BJ (cell line): ENCODE results near the gene ALDH3A2. TPM values are rescaled to one million over a fixed set of nuclear protein-coding genes. Genes with fewer than 3 reads are reported as not detected.

Experiments
- CTCF ChIA-PET: fragments of 350-600 bp; formaldehyde crosslinking; extraction: SDS; loops from one replicate; lab custom pipeline; 2021; ENCODE audit warnings: antibody characterized with exemption, inconsistent platforms; lab: Yijun Ruan, JAX
- POLR2A ChIA-PET: fragments of 300-600 bp; sonication (Branson Sonifier 250); formaldehyde crosslinking; extraction: SDS; loops from one replicate; lab custom pipeline; 2021; ENCODE audit warnings: antibody characterized with exemption; lab: Charles Lee
- DNase-seq: peaks from one replicate; pipeline ENCODE4 v3.0.0-alpha.2; 2011; ENCODE audit warnings: low read depth
- H3K27me3 ChIP-seq: 2 replicates; pipeline ENCODE4 v1.6.0; 2011; ENCODE audit warnings: low read length; ENCODE audit not compliant: control insufficient read depth, insufficient read depth
- H3K36me3 ChIP-seq: 2 replicates; pipeline ENCODE4 v1.5.1; 2011; ENCODE audit warnings: low read length; ENCODE audit not compliant: control insufficient read depth, insufficient read depth
- H3K4me3 ChIP-seq: 2 replicates; pipeline ENCODE4 v1.5.1; 2011; ENCODE audit warnings: low read depth, mild to moderate bottlenecking, control low read depth, low read length
- polyA plus RNA-seq: library from polyadenylated mRNA; depleted of rRNA; stranded (reverse); fragments of >200 nt; gene quantifications from 2 replicates; pipeline ENCODE4 v1.2.3, GENCODE V29; 2011
- TF ChIP-seq, protein P1 (sequence below): IDR thresholded peaks from 2 replicates; pipeline ENCODE4 v1.5.1; 2011; ENCODE audit warnings: low read depth, mild to moderate bottlenecking, control low read depth, inconsistent platforms, low read length, moderate library complexity; ENCODE audit not compliant: insufficient read depth

Gene ALDH3A2
- polyA plus RNA-seq, 1 experiment = 10.2 TPM

DNA sequence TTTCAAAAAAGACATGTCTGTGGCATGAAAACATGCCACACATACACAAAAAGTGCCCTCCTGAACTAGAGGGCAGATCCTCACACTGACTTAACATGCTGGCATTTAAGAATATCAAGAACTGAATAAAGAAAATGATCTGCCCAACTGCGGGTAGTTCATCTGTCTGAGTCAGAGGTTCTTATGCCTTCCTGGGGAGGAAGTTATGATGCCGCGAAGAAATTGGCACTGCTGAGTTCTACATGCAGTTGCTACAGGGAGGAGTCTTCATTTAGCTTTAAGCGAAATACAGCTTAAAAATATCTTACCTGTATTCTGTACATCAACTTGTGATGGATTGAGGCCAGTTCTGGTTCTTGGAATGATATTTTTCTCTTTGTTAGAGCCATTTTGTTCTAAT, 6.3 kb downstream of the ALDH3A2 start:
- Histone ChIP-seq H3K27me3 (no peaks in the 10 kb centered on the region), H3K4me3 (no peak overlapping the region), H3K36me3 (peaks cover 1% of the 10 kb centered on the region; the same call in 1 of the 2 replicates)
- POLR2A ChIA-PET = no interaction called here
- CTCF ChIA-PET = interaction anchor here (1.0 to 1.2 kb wide), 2 partner anchors 59 to 111 kb away, joined by 3 read pairs; no protein-coding TSS in a partner anchor
- DNase-seq = no peak
- TF ChIP-seq, protein P1, sequence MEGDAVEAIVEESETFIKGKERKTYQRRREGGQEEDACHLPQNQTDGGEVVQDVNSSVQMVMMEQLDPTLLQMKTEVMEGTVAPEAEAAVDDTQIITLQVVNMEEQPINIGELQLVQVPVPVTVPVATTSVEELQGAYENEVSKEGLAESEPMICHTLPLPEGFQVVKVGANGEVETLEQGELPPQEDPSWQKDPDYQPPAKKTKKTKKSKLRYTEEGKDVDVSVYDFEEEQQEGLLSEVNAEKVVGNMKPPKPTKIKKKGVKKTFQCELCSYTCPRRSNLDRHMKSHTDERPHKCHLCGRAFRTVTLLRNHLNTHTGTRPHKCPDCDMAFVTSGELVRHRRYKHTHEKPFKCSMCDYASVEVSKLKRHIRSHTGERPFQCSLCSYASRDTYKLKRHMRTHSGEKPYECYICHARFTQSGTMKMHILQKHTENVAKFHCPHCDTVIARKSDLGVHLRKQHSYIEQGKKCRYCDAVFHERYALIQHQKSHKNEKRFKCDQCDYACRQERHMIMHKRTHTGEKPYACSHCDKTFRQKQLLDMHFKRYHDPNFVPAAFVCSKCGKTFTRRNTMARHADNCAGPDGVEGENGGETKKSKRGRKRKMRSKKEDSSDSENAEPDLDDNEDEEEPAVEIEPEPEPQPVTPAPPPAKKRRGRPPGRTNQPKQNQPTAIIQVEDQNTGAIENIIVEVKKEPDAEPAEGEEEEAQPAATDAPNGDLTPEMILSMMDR = no peak

DNA sequence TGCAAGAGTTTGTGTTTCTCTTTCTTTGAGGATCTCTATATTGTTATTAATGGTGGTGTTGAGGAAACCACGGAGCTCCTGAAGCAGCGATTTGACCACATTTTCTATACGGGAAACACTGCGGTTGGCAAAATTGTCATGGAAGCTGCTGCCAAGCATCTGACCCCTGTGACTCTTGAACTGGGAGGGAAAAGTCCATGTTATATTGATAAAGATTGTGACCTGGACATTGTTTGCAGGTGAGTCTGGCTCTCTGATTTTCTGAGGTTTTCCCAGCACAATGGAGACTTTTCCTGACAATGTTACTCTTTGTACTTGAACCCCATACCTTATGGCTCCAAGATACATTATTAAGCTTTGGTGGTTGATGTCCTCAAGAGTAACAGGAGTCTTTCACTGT, 7.8 kb downstream of the ALDH3A2 start:
- Histone ChIP-seq H3K36me3 (peaks cover 1% of the 10 kb centered on the region; the same call in 1 of the 2 replicates), H3K27me3 (no peaks in the 10 kb centered on the region), H3K4me3 (no peak overlapping the region)
- POLR2A ChIA-PET = no interaction called here
- DNase-seq = no peak
- CTCF ChIA-PET = interaction anchor here (1.0 to 1.6 kb wide), 3 partner anchors 11 to 151 kb away, joined by 3 read pairs; no protein-coding TSS in a partner anchor
- TF ChIP-seq, protein P1 = no peak

DNA sequence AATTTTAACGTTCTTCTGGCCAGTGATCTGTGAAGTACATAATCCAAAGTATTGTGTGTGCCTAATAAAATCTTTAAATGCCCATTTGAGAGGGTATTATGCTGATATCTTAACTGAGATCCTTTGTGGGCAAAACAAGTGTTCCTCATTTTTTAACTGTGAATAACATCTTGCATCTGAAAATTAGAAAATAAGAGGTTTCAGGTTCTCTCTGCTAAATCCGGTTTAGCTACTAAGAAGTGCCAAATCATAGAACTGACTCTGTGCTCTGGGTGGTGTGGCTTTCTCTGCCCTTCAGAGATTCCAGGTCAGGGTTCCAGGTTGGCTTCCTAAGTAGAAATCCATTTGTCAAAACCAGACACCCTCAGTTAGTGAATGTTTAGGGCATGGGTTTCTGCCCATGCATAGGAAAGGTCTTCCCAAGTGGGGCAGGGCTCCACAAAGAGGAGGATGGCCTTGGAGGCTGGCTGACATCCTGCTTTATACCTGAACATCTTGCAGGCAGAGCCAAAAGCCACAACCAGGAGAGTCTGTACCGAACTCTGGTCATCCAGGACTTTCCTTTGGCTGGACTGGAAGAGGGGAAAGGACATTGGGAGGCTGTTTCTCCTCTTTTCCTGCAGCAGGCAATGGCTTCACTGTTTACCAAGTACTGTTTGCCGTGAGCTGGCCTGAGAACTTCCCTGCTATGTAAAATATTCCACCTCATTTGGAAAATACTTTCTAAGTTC, 8.5 kb downstream of the ALDH3A2 start:
- no peak for DNase-seq
- Histone ChIP-seq H3K27me3 (no peaks in the 10 kb centered on the region), H3K4me3 (no peak overlapping the region), H3K36me3 (peaks cover 1% of the 10 kb centered on the region; the same call in 1 of the 2 replicates)
- TF ChIP-seq, protein P1 = no peak
- ChIA-PET CTCF (interaction anchor here (0.6 to 1.6 kb wide), 3 partner anchors 11 to 150 kb away, joined by 3 to 4 read pairs (median 3); no protein-coding TSS in a partner anchor), POLR2A (no interaction called here)

DNA sequence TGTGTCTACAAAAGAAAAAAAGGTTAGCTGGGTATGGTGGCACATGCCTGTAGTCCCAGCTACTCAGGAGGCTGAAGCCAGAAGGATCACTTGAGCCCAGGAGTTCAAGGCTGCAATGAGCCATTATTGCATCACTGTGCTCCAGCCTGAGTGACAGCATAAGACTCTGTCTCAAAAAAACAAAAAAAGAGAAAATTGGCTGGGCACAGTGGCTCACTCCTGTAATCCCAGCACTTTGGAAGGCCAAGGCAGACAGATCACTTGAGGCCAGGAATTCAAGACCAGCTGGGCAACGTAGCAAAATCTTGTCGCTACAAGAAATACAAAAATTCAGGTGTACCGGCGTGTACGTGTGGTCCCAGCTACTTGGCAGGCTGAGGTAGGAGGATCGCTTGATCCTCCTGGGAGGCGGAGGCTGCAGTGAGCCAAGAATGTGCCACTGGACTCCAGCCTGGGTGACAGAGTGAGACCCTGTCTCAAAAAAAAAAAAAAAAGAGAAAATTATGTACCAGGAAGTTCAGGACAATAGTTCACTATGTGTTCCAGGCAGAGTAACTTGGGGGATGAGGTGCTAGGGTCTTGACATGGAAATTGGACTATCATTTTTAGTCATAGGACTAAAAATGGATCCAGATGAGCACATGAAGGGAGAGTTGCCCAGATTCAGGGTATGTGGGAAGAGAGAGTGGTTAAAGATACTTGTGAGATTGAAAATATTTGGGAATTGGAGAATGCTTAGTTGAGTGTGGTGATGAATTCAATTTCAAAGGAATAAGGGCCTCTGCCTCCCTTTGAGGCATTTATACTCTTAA, 11.0 kb downstream of the ALDH3A2 start:
- POLR2A ChIA-PET = no interaction called here
- DNase-seq = no peak
- no peak overlapping the region for H3K4me3 ChIP-seq
- CTCF ChIA-PET = interaction anchor here (0.9 kb wide), 1 partner anchor 15 kb away, joined by 3 read pairs; no protein-coding TSS in a partner anchor
- peaks cover 1% of the 10 kb centered on the region; the same call in 1 of the 2 replicates for H3K36me3 ChIP-seq
- H3K27me3 ChIP-seq = no peaks in the 10 kb centered on the region
- TF ChIP-seq, protein P1 = no peak
